NCI-H2081 treated with DMSO at 0.1 percent for 48 hours (cell line): ENCODE results near the gene IFI44L.

Experiments
- DNase-seq: peaks from one replicate; lab custom pipeline; 2025; lab: John Stamatoyannopoulos, UW

The IFI44L gene

DNA sequence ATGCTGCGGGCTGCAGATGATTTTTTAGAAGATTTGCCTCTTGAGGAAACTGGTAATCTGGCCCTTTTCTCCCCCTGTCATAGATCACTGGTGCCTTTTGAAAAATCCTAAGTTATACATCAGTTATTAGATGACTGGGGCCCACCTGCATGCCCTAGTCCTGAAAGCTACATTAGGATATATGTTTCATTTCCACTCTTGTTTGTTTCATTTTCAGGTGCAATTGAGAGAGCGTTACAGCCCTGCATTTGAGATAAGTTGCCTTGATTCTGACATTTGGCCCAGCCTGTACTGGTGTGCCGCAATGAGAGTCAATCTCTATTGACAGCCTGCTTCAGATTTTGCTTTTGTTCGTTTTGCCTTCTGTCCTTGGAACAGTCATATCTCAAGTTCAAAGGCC, 21.3 kb downstream of the IFI44L start:
- DNase-seq: no peak

DNA sequence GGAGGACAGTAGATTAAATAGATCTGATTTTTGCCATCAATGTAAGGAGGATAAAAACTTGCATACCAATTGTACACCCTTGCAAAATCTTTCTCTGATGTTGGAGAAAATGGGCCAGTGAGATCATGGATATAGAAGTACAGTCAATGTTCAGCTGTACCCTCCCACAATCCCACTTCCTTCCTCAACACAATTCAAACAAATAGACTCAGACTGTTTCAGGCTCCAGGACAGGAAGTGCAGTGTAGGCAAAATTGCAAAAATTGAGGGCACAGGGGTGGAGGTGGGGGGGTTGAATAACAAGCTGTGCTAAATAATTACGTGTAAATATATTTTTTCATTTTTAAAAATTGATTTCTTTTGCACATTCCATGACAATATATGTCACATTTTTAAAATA, 25.5 kb downstream of the IFI44L start:
- no peak for DNase-seq

DNA sequence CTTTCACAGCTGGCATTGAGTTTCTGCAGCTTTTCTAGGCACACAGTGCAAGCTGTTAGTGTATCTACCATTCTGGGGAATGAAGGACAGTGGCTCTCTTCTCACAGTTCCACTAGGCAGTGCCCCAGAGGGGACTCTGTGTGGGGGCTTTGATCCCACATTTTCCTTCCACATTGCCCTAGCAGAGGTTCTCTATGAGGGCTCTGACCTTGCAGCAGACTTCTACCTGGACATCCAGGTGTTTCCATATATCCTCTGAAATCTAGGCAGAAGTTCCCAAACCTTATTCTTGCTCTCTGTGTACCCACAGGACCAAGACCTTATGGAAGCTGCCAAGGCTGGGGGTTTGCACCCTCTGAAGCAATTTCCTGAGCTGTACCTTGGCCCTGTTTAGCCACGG, 27.0 kb downstream of the IFI44L start:
- DNase-seq: no peak

DNA sequence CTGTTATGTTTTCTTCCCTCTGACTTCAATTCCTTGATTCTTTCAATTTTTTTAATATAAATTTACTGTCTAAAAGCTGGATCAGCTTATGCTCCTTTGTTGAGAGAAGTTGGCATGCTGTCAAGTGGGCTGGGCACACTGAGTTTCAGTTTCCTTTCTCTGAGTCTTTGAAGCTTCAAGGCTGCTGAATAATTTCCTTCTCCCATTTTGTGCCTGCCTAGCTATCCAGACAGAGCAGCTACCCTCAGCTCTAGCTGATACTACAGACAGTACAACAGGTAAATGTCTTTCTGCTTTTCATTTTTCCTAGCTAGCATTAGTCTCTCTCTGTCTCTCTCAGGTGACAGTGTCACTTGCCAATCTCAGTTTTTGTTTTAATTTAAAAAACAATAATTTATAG, 29.4 kb downstream of the IFI44L start, which contains the start of gene IFI44:
TSS of gene IFI44 (plus strand) at position 204 of the 400 bp plus-strand sequence. CDS start 365 bp downstream, outside the sequence.
- DNase-seq: no peak

DNA sequence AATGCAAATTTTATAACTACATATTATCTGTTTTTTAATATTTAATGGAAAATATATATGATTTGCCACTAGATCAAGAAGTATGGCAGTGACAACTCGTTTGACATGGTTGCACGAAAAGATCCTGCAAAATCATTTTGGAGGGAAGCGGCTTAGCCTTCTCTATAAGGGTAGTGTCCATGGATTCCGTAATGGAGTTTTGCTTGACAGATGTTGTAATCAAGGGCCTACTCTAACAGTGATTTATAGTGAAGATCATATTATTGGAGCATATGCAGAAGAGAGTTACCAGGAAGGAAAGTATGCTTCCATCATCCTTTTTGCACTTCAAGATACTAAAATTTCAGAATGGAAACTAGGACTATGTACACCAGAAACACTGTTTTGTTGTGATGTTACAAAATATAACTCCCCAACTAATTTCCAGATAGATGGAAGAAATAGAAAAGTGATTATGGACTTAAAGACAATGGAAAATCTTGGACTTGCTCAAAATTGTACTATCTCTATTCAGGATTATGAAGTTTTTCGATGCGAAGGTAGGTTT, 29.9 kb downstream of the IFI44L start:
- no peak for DNase-seq

DNA sequence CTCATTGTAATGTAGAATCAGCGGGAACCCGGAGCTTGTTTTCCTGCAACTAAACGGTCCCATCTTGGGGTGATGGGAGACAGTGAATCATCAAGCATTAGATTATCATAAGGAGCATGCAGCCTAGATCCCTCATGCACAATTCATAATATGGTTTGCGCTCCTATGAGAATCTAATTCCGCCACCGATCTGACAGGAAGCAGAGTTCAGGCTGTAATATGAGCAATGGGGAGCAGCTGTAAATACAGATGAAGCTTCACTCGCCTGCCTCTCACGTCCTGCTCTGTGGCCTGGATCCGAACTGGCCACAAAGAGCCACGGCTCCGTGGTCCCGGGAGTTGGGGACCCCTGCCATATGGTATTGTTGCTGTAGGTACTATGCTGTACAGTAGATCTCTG, 31.0 kb downstream of the IFI44L start:
- DNase-seq: no peak

DNA sequence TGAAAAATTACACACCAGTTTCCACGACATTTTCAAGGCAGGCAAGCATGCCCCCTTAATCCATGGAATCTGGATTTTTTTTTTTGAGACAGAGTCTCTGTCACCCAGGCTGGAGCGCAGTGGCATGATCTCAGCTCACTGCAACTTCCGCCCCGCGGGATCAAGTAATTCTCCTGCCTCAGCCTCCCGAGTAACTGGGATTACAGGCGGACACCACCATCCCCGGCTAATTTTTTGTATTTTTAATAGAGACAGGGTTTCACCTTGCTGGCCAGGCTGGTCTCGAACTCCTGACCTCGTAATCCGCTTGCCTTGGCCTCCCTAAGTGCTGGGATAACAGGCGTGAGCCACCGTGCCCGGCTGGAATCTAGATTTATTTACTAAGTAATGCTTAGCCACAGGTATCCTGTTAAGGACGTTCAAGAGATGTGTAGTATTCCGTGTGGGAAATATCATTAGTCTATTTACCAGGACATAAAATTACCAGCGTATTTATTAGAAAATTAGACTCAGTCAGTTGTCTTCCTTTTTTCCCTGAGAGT, 31.8 kb downstream of the IFI44L start:
- no peak for DNase-seq

DNA sequence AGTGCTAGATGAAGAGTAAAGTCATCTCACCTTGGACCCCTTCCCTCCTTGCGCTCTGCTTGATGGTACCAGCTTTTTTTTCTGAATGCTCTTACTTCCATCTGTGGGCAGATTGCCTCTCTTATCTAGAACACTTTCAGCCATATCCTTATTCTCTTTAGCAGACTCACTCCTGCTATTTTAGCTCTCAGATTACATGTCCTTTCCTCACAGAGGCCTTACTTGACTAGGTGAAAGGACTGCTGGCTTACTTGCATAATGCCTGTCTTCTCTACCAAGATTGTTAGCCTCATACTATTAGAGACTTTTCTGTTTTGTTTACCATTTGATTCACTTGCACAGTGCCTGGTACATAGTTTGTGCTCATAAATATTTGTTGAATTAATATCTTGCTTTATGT, 38.7 kb downstream of the IFI44L start:
- DNase-seq: no peak

DNA sequence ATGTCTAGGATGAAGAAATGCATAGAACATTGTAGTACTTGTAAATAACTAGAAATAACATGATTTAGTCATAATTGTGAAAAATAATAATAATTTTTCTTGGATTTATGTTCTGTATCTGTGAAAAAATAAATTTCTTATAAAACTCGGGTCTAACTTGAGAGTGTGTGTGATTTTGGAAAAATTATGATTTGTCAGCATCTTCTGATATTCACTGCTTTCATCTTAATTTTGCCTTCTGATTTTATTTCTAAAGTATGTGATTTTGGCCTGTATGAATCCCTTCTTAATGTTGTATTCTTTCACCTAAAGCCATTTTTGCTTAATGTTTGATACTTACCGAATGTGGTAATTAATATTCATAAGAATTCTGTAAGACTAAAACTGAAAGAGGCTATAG, 43.7 kb downstream of the IFI44L start:
- DNase-seq: no peak

DNA sequence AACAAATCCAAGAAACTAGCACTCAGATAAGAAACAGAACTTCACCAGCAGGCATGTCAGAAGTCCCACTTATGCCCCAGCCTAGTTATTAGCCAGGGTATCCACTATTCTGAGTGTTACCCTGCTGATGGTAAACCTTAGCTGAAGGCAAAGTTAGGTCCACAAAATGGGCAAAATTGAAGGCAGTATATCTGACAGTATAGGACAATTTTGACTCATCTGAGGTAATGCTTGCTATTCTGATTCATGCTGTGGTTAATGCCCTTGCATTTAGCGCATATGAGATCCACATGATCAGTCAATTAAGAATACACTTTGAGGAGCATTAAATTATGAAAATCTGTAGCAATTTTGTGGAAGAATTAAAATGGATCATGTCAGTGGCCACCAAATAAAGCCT, 44.5 kb downstream of the IFI44L start:
- DNase-seq: no peak

DNA sequence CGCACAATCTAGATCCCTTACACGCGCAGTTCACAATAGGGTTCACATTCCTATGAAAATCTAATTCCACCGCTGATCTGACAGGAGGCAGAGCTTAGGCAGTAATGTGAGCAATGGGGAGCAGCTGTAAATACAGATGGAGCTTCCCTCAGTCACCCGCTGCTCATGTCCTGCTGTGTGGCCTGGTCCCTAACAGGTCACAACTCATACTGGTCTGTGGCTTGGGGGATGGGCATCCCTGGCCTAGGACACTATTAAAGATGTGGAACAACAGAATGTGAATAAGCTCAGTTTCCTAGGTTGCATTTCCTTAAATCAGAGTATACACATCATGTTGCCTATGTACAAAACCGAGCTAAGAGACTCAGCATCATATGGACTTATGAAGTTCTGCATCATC, 45.6 kb downstream of the IFI44L start:
- no peak for DNase-seq

DNA sequence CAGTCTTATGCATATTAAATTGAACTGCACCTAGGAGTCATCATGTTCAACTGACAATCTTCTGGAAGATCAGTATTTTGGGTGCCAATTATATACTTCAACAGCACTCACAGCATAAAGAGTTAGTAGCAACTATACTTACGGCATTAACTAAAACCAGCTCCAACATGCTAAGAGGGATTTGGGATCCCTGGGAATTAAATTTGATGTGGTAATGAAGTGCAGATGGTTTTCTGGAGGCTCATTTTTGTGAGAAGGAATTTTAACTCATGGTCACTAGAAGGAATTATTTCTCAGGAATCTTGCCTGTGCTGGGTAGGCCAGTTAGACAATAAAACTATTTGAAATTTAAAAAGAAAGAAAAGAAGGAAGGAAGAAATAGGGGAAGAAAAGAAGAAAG, 47.7 kb downstream of the IFI44L start:
- no peak for DNase-seq

DNA sequence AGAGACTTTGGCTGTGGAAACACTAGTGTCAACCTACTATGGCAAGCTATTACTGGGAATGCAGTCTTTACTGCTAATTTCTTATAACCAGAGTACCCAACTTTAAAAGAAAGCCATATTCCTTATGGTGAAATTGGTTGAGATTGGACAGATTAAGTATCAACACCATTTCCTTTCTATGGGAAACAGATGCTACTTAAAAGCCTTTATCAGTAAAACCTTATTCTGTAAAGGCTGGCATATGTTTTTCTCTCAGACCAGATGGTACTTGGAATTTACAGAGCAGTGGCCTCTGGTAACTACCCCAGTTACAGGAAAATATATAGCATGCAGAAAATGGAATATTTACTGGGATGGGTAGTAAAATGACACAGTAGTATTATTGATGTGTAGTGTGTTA, 48.2 kb downstream of the IFI44L start:
- no peak for DNase-seq

DNA sequence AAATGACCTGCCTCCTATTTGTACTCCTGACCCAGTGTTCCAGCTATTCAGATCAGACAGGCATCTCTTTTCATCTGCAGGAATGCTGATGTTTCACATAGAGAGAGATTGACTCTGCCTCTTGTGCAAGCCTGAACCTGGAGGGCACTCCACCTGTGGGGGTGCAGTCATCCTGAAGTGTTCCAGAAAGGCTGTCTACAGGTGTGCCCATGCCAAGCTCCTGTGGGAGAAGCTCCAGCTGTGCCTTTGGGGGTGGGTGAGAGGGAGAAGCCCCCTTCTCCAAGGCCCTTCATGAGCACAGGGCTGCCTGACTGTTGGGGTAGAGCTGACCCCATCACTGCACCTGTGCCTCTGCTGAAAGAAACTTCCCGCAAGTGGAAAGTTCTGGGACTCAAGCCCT, 52.2 kb downstream of the IFI44L start:
- no peak for DNase-seq

DNA sequence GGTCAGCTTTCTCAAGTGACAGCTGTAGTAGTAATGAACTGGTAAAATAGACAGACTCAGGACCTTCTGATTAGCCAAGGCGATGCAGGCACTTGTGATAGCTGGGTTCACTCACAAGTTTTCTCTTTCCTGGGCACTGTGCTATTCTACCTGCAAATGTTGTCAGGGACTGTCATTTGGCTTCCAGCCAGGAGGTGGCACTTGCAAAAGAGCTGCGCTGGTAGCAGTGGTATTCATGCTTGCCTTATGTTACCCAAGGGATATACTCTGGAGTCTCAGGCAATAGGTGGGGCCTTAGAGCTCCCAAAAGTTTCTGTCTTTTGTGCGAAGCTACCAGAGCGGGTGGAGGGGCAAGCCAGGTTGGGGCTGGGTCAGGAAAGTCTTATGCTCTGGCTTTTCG, 52.9 kb downstream of the IFI44L start:
- no peak for DNase-seq

DNA sequence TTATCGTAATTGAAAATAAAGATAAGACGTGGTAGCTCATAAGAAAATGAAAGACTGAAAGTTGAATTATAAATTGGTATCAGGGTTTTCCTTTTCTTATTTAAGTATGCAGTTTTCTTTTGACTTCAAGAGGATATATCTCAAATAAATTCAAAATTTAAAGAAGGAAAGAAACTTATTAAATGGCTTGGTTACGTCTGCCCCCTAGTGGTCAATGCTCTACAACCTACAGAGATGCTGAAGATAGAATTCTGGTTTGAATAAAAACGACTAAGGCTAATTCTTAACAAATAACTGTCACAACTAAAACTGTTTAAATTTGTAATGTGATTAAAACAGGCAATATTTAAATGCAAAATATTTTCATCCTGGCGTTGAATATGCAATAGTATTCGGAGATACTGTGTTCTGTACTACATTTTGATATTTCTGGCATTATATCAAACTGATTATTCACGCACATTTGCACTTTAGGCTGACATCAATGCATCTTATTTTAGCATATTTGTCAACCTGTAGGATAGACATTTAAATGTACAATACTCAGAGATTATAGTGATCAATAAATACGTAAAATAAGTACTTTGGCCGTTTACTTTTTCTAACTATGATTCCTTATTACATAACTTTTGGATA, 56.2 kb downstream of the IFI44L start:
- peak; percentile 3 for DNase-seq

DNA sequence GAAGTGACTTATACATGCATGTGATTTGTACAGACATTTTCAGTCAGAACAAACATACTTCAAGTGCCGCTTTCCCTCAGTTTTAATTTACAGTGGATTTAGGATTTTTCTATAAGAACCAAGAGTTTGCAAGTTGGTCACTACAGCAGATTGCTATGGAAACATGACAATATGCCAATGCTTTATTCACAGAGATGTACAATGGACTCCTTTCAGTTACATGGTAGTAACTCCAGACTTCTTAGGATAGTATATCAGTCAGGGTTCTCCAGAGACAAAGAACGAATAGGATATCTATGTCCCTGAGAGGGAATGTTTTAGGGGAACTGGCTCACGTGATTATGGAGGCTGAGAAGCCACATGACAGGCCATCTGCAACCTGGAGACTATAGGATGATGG, 56.7 kb downstream of the IFI44L start:
- no peak for DNase-seq

DNA sequence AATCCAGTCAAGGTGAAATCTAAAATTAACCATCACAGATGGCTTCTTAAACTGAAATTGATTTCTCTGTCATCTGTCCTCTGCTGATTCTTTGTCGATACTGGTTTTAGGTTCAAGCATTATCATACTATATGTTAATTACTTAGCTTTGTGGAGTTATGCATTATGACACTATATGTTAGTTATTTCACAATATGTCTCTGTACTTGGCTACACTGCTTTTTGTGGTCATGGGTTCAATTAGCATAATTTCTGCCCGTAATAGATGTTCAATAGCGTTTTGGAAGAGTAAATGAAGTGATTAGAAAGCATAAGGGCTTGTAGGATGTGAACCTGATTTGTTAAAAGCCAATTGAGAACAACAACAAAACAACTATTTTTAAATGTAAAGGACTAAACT, 57.5 kb downstream of the IFI44L start:
- no peak for DNase-seq

DNA sequence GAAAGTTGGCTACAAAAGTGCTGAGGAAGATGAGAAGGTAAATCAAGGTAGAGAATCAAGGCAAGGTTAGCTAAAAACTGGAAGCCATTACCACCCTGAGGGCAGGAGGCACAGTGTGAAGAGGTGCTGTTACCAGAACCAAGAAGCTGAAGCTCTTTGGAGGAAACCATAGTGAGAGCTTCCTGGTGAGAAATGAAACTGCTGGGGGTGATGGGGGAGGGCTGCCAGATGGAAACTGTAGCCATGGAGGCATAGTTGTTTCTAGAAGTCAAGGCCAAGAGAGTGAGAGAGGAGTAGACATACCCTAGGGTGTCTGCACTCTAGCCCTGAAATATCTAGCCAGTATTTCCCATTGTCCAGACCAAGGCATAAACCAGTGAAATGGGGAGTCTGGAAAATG, 58.1 kb downstream of the IFI44L start:
- no peak for DNase-seq

DNA sequence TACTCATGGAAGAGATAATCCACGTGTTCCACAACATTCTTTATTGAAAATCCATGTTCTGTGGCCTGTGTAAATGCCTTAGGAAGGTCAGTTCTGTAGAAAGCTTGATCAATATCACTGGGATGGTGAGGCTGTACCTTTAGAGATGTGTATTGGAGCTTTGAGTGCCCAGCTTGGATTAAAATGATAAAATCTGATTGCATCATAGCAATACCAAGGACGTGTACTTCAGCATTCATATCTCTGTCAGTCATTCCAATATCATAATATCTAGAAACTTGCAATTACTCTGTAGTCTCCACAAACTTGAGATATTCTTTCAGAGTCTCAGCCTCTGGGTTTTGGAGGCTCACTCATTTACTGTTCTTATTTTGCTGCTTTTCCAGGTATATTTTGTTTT, 61.0 kb downstream of the IFI44L start:
- no peak for DNase-seq

DNA sequence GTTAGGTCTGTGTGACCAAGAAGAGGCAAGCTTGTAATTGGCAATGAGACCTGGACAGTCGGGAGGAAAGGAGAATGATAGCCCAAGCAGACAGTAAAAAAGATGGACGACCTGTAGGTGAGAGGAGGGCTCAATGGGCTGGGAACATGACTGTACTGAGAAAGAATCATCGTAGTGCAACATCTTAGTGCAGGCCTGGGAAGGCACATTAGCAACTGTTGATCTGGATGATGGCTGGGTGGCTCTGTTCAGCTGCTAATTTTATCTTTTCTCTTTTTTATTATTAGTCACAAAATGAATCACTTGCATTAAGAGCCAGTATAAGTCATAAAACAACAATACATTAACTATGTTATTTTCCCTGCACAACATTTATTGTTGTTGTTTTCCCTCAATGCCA, 62.2 kb downstream of the IFI44L start:
- no peak for DNase-seq

DNA sequence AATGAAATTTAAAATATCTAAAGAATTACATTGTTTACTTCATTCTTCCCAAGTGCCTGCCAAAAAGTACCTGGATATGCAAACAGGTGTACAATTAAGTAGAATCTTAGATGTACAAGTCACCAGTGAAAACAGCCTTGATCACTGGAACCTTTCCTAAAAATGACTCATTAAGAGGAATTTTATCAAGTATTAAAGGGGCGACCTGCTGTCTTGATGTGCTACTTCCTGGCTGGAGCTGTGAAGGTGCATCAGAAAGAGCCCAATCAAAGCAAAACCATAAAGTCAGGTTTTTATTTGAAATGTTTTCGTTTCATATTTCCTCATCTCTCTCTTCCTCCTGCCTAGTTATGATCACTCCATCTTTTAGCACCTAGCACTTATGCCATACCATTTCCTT, 62.8 kb downstream of the IFI44L start:
- no peak for DNase-seq

DNA sequence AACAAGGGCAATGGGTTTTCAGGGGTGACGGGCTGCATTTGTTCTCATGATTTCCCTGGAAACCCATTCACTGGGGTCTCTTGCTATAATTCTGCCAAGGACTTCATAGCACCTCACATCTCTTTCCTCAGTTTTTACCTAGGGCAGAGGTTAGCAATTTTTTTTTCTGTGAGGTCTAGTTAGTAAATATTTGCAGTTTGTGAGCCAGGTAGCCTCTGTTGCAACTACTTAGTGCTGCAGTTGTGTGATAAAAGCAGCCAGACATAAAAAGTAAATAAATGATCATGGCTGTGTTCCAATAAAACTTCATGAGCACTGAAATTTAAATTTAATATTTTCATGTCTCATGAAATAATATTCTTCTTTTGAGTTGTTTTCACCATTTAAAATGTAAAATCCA, 67.1 kb downstream of the IFI44L start:
- no peak for DNase-seq

DNA sequence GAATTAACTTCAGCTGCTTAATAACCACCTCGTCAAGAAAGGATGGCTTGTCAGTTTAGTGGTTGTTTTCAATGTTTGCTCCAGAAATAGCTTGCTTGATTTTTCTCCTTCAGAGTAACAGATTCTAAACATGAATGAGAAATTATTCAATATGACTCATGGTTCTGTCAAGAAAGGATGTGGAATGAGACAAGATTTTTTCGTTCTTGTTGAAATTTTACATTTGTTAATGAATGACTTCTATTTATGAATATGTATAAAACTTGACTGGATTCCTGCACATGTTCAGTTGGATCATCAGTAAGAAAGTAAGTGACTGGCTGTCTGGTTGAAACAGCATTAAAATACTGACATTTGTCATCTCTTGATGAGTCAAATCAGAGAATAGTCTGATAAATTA, 67.7 kb downstream of the IFI44L start:
- no peak for DNase-seq
